Amniotic epithelial cell (primary cell): ENCODE results near the gene ASTN2.

Experiments
- DNase-seq: peaks from one replicate; pipeline ENCODE4 v3.0.0-alpha.2; 2010; ENCODE audit warnings: low read depth

The ASTN2 gene

DNA sequence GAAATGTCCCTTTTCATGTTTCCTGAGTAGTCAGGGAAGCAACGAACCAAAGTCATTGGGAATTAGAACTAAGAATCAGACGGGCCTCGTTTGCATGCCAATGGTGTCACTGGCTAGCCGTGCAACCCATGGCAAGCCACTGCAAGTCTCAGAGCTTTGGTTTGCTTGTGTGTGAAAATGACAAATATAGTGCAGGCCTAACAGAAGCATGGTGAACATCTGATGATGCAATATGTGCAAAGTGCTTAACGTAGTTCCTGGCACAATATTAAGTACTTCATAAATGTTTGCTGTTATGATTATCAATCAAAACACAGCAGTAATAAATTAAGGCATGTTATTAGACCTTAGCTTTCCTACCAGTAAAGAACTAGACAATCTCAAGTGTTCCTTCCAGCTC is 845.7 kb downstream of the ASTN2 start:
- peak; percentile 37 for DNase-seq

DNA sequence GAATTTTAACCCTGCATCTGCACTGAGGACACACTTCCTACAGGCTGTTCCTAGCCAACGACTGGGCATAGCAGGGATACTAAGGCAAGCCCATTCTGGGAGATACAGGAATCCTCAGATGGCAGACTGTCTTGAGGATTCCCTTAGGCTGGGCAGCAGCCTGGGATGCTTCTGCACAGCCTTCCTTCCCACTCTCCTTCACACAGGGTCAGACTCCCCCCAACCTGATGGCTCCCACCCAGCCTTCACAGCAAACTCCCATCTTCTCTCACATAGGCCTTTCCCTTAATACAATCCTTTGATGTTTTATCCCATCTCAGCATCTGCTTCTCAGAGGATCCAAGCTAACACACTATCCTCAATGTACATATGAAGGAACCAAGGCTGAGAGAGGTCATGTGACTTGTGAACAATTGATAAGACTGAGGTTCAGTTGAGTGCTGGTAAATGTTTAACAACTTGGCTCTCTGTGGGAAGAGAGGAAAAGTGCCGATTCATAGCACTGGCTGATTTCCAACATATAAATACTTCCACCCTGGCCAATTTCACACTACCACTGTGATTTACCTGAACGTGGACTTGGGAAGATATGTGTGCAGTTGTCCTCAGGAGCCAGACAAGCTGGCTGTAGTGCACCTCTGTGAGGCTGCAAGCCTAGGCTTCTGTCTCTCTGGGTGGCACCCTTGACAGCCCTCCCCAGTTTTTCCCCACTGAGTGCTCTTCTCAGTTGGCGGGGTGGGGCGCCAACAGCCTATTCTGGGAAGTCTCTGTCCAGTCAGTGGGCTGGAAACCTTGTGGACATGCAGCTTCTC is 848.0 kb downstream of the ASTN2 start:
- no peak for DNase-seq

DNA sequence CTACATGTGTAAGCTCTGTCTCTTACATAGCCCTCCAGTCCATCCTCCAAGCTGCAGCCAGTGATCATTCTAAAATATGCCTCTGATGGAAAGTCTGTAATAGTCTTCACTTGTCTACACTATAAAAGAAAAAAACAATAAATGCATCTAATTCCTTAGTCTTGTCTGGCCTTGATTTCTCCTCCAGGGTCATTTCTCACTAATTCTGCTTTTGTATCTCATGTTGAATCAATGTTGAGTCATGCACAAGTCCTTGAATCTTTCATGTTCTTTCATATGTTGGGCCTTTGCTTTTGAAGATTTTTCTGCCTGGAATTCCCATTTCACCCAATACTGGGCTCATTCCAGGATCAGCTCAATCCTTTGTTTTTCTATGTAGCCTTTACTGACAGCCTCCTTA is 848.9 kb downstream of the ASTN2 start:
- no peak for DNase-seq

DNA sequence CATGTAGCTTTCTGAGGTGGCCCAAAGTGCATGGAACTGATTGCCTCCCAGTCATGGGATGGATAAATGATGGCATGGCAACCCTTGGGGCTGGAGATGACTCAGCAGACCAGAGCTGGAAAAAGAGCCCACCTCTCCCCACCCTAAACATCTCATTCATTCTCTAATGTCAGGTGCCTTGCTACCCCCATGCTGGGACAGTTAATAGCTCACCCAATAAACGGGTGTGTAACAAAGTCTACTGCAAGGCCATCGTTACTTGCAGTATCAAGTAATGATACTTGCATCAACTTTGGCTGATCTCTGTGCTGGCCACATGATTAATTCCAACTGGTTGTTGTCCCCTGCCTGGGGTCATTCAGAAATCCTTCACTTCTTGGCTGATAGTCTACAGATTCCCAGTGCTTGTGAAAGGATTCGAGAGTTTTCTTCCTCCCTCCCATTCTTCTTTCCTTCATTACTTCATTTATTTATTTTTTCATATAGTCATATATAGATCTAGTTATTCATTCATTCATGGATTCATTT is 850.5 kb downstream of the ASTN2 start:
- DNase-seq: no peak

DNA sequence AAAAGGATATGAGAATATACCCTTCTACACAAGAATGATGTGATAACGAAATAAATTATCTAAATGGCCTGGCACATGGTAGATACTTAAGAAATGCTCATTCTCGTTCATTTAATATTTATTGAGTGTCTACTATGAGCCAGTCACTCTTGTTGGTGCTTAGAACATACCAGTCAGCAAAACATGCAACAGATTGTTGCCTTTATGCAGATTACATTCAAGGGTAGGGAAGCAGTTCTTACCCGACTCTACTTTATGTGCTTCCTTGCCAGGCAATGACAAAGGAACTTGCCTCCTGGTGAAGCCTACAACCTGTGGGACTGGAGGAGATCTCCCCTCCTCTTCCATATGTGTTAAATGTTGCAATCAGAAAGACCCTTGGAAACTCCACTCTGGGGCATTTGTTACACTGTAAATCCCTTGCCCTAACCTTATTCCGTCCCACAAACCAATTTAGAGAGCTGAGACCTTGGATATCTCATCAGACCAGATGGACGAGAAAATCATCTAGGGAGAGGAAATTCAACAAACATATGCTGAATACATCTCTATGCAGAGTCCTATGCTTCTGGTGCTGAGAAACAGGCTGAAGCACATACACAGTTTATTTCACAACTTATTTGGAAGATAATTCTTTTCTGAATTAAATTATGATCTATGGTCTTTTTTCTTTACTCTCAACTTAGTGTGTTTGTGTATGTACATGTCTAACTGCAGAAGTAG is 855.9 kb downstream of the ASTN2 start:
- DNase-seq: no peak

DNA sequence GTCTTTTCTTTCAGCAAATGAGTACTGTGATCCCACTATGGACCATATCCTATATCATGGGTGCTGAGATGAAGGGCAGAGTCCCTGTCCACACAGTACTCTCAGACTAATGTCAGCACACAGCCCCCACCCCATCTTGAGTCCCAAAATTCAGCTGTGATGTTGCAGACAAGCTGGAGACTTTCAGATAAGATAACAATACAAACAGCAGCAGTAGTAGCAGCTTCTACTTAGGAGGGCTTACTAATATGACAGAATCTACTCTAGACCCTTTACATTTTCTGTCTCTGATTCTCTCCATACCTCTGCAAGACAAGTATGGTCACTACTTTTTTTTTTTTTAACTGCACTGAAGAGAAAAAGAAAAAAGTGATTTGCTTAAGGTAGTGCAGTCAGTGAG is 856.8 kb downstream of the ASTN2 start:
- no peak for DNase-seq

DNA sequence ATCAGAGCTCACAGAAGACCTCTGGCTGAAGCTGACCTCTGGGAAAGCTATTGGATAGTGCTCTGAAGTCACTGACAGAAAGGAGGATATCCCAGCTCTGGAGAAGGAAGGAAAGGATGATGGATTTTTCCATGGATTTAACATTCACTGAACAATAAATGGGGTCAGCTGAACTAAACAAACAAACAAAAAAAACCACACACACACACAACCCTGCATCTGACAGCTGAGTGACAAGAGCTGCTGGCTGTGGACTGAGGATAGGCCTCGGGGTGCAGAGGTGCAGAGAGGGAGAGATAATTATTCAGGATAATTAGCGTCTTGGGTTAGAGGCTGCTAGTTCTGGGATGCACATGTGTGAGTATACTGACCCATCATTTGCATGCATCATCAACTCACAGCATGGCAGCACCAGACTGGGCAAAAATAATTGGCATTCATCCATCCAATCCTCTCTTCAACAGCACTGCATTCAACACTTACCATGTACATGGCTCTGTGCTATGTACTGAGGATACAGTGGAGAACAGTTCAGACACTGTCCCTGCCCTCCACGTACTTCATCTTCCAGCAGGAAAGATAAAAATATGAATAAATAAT is 859.2 kb downstream of the ASTN2 start:
- DNase-seq: no peak

DNA sequence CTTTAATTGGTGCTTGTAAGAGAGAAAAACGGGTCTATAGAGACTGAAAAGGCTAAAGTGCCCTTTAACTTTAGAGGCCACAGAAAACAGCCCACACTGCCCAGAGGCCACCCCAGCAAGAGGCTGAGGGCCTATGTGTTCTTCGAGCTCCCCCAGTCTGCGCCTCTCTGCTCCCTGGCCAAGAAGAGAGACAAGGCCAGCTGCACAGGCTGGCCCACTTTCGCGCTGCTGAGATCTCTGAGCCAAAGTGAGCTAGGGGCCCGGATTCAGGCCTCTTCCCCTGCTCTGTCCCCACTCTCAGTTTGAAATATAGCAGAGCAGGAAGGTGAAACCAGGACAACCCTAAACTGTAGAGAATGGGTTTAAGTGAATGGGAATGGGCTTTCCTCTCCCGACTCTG is 859.7 kb downstream of the ASTN2 start:
- no peak for DNase-seq

DNA sequence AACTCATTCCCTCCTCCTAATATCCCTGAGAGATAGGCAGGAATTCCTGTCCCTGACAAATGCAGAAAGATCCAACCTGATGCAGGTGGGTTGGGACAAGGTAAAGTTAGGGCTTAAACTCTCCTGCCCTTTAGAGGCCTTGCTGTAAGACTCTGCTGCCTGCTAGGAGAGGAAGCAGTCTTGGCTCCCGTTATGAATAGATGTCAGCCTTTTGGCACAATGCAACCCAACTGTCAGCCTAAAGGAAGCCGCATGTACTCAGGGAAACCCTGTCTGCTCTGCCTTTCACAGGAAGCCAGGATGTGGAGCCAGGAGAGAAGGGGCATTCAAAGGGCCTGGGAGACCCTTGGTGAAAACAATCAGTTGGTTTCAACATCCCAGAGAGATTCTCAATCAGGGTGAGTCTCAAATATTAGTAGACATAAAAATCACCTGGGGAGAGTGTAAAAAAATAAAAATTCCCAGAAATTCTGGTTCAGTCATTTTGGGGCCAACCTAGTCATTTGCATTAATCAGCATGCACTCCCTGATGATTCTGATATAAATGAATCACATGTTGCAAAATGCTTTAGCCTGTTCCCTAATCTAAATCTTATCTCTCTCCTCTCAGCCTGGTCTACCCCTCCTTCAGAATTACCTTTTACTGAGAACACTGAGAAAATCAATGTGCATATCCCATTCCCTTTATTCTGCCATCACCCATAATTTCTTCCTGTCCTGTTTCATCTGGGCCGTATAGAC is 864.0 kb downstream of the ASTN2 start:
- DNase-seq: peak; percentile 73

DNA sequence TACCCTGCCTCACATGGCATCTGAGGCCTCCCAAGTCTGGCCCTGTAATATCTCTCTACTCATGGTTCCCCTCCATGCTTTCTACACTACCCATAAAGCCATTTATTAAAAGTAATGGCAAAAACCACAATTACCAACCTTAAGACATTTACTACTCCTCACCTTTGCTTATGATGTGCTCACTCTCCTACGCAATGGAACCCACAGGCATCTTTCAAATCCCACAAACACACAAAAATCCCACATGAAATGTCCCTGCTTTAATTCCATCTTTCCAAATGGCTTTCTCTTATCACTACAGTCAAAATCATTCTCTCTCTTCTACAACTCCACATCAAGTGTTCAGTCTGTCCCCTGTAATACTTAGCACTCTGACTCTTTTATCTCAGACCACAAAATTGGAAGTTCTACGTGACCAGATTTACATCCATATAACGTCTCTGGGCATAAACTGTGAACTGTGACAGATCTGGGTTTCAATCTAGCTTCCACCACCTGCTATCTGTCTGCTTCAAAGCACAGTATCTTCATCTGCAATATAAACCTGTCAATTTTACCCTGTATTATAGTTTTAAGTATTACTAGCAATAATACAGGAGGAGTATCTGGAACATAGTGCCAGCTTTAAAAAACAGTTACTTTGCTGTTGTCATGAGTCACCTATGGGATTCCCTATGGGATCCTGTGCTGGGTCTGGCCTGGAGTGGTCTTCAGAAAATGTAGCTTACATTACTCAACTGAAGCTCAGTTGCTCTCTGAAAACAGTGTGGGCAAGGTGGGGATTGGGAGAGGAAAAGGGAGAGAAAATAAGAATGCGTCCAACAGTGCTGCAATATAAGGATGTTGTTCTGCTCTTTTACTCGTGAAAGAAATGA is 864.8 kb downstream of the ASTN2 start:
- DNase-seq: peak; percentile 26

DNA sequence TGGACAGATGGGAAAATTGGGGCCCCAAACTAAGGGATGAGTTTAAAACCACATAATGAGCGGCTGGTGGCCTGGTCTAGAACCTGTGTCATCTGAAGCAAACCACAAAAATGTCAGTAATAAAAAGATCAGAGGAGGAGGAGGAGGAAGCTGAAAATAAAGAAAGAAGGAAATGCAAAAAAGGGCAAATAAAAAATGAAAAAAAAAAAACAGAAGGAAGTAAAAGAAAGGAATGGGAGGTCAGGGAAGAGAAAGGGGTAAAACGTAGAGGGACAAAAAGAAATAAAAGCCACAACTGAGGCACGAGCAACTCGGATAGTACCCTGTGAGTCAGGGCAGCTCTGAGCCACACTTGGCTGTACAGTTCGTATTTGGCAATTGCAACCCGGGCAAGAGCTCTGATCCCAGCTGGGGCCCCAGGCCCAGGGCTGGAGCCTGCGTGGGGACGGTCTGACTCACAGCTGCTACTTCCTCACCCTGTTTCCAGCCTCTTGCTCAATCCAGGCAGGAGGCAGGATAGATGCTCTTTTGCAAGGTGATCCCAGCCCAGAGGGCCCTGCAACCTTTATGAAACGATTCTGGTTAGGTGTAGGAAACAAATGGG is 865.7 kb downstream of the ASTN2 start:
- peak; percentile 98 for DNase-seq

DNA sequence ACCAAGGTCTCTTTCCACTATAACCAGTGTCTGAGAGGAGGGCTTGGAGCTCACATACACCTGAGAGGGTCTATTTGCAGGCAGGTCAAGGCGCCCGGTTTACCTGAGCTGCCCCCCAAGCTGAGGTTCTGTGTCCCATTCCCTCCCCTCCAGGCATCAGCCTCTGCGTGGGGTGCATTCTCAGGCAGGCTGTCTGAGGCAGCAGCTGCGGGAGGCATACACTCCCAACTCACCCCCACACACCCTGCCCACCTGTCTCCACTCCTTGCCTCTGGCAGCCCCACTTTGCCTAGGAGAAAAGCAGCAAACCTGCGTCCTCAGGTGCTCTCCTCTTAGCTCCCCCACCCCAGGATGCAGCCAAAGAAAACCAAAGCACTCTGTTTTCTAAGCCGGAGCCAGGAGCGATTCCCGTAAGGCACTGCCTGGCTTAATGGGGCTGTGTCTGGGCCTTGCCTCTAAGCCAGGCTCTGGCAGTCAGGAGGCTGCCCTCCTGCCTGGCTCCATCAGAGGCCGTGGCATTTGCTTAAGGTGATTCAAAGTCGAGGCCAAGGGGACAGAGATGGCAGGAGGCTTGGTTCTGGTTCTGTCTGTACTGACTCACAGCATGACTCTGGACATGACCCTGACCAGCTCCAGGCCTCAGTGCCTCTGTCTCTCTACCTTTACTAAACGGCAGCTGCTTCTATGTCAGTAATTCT is 867.0 kb downstream of the ASTN2 start:
- DNase-seq: no peak

DNA sequence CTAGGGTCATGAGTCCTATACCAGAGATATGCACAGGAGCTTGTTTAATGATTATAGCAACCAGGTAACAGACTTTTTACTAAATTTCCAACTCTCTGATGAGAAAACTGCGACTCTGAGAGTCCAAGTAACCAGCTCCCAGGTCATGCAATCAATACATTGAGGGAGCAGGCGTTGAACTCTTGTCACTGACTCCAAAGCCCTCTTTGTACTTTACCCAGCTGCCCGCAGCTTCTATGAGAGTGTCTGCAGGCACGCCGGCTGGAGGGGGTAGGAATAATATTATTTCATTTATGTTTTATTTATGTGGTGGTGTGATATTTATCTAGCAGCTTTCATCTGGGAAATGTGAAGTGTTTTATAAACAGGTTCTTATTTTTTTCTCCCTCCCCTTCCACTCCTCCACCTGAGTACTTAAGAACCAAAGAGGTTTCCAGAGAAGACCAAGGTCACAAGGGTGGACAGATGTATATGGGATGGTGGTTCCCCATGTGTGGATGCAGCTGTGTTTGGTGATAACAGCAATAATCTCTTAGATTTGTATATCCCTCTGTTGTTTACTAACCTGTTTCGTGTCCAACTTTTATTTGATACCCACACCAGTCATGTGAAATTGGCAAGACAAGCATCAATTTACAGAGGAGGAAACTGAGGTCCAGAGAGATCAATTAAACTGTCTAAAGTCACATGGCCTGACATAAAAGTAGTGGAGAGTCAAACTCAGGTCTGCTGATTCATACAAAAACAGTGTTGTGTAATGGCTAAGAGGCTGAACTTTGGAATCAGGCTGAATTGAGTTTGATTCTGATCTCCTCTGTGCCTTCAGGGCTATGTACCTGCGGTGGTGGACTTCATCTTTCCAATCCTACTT is 867.9 kb downstream of the ASTN2 start:
- DNase-seq: peak; percentile 65

DNA sequence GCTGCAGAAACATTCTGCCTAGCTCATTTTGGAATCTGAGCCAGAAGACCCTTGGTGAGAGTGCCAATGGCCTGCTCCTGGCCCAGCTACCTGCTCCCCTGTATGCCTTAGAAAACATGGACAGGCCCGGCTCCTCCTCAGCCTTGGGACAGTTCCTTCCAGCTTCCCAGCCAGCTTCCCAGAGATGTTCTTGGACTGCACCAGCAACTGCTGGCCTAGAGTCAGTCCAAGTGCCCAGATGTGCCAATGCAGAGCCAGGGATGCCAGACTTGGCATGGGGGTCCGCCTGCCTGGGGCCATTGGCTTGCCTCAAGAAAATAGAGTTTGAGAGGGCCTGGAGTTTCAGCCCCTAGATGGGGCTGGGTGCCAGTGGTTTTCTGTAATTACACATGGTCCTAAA is 870.0 kb downstream of the ASTN2 start:
- DNase-seq: no peak

DNA sequence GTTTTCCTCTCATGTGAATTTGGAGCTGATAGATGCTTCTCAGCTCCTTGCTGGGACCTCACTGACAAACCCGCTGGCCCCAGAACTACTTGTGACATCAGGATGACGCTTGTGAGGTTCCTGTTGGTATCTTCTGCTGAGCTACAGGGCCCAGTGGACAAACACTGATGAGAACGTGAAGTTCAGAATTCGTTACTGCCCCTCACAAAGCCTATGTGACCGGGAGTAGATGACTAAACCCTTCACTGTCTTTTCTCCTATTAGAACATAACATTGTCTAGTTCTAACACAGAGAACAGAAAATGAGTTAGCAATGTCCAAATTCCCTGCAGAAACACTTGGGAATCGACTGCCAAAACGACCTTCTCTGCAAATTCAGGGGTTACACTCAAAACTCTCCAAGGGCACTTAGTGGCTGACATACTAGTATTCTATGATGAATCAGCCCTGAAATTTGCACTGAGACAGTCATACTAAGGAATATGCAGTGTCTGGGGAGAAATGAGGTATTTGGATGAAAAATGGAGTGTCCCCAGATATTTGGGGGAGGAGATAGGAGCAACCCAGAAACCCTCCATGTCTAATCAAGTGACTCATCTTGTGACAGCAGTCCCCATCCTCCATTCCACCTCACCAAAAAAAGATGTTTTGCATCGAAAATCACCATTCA is 871.0 kb downstream of the ASTN2 start:
- peak; percentile 25 for DNase-seq

DNA sequence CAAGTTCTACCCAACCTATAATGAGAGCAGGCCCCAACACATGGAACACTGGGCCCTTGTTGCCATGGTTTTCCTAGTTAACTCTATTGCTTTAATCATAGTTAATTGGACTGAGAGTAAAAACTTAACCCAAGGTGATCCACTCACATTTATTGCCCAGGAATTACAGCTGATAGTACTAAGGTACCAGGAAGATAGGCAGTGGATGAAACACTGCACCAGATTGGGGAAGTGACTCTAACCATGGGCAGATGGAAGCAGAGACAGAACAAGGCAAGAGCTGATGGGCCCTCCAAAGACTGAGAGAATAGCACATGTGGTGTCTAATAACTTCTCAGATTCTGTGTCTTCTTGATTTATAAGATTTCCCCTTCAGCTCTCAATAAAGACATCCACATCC is 873.5 kb downstream of the ASTN2 start:
- DNase-seq: no peak

DNA sequence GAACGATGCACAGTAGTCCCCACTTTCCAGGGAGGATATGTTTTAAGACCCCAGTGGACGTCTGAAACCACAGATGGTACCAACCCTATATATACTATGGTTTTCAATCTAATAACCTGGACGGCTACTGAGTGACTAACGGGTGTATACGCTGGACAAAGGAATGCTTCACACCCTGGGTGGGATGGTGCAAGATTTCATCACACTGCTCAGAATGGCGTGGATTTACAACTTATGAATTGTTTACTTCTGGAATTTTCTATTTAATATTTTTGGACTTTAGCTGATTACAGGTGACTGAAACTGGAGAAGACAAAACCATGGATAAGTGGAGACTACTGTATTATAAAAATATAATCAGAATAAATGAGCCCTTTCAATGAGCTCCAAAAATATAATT is 875.3 kb downstream of the ASTN2 start:
- DNase-seq: peak; percentile 38

DNA sequence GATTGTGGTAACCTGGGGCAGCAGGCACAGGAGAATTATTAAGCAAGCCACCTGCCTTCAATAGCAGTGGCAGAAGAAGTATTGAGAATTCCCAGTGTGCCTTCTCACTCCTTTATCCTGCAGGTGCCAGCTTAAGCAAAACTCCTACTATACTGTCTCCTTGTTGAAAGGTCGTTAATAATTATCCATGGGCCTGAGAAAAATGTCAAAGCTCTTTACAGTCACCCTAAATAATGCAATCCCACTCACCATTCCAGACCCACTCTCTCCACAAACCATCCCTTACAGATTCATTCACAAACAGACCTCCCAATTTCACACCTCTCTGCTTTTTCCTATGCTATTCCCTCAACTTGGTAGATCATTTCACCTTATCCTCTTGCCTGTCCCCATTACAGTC is 889.2 kb downstream of the ASTN2 start:
- DNase-seq: no peak
